GM19467 (cell line): ENCODE data around the gene ZBTB7C.

ENCODE experiments used
- ATAC-seq: cut with Tn5 transposase; IDR thresholded peaks from one replicate; pipeline ENCODE4 v1.9.1; 2021; ENCODE audit warnings: mild to moderate bottlenecking, moderate library complexity; ENCODE audit not compliant: unreplicated experiment

Gene ZBTB7C

DNA sequence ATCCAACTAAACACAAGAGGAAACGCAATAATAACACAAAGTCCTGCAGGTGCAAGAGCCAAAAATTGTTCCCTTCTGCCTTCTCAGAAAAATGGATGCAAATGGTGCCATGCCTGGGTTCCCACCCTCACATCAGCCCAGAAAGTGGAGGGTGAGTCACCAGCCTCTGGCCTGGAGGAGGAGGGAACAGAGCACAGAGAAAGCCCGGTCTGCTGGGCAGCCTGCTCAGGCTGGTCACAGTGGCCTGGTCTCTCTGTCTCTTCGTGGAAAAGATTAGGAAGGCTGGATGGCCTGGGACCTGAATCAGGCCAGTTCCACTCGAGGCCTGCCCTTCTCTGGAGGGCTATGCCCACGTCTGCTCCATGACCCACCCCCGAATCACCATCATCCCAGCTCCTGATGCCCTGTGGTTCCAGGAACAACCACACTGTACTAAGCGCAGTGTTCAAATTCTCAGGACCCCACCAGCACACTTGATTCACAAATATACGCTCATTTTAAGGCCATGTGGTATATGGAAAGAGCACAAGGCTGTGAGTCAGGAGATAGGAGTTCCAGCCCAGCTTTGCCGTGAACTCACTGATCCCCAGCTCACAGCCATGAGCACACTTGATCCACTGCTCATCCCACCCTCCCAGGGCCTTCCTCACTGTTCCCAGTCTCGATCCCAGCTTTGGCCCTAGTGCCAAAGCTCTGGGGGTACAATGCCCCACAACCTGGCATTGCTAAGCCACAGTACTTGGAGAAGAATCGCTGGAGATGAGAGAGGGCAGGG is 82.1 kb downstream of the ZBTB7C start:
- ATAC-seq: no peak

GRCh38 chr18:48325115-48325665 is 84.0 kb downstream of the ZBTB7C start:
- no peak for ATAC-seq

- no peak for ATAC-seq
Measured at GRCh38 chr18:48324651-48325050, 84.5 kb downstream of the ZBTB7C start.

GRCh38 chr18:48323151-48323550 is 86.0 kb downstream of the ZBTB7C start:
- ATAC-seq: no peak

- ATAC-seq: no peak
Measured at GRCh38 chr18:48321536-48321935, 87.6 kb downstream of the ZBTB7C start.

- ATAC-seq: no peak
Measured at GRCh38 chr18:48321121-48321520, 88.1 kb downstream of the ZBTB7C start.

GRCh38 chr18:48320639-48320945 is 88.6 kb downstream of the ZBTB7C start:
- no peak for ATAC-seq

DNA sequence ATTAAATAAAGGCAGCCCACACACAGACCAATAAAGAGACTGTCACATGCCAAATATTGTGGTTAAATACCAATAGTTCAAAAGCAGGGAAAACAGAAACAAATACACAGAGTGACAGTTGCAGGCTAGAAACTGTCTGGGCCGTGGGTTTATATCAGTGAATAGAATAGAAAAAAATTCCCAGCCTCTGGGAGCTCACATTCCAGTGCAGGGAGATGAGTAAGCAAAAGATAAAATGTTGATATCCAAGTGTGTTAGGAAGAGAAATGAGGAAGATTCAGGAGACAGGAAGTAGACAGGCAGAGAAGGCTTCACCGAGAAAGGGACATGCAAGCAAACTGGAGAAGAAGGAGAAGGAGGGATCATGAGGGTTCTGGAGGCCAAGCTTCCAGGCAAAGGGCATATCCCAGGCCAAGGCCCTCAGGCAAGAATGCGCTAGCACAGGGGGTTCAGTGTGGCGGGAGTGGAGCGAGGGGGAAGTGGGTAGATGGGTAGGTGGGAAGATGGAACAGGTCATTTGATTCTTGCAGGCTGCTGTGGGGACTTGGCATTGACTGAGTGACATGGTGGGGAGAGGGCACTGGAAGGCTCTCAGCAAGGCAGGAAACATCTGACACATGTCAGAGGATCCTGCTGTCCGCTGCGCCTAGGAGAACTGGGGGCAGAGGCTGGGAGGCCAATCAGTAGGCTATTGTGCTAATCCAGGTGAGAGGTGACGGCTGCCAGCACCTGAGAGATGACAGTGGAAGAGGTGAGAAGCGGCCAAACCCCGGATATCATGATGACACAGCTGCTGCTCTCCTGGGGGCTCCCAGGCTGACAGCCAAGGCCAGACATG is 89.2 kb downstream of the ZBTB7C start:
- no peak for ATAC-seq

- no peak for ATAC-seq
Measured at GRCh38 chr18:48318436-48318835, 90.7 kb downstream of the ZBTB7C start.

GRCh38 chr18:48317781-48318381 is 91.3 kb downstream of the ZBTB7C start:
- no peak for ATAC-seq

- no peak for ATAC-seq
Measured at GRCh38 chr18:48316177-48316576, 93.0 kb downstream of the ZBTB7C start.

- ATAC-seq: no peak
Measured at GRCh38 chr18:48314690-48315089, 94.5 kb downstream of the ZBTB7C start.

GRCh38 chr18:48313792-48314191 is 95.4 kb downstream of the ZBTB7C start:
- ATAC-seq: no peak

DNA sequence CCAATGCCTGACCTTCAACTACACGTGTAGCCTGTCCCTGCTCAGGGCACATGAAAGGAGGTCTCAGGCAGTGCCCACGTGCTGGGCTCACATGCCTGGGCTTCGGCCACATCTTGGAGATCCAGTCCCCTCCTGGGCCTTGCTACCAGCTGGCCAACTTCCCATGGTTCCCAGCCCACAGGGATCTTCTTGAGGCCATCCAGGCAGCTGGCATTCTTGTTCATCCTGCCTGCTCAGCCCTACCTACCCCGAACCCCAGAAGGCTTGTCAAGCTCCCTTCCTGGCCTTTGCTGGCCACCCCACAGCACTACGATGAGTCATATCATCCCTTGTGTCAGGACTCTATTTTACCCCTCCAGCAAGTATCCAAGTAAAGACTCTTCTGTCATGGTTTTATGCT is 97.1 kb downstream of the ZBTB7C start:
- ATAC-seq: no peak

DNA sequence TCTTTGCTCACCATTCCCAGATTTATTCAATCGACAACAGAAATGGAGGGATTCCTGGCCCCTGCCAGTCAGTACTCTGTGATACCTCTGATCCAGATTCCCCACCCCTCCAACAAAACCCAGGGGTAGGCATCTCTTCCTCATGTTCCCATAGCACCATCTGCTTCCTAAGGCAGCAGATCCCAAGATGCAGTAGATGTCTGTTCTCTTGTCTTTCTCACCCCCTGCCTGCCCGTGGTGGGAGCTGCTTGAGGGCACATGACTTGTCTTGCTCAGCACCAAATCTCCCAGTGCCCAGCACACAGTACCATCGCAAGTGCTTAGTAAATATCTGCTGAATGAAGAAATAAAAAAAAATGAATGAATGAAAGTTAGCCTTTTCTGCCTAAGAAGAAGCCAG is 98.2 kb downstream of the ZBTB7C start:
- no peak for ATAC-seq

DNA sequence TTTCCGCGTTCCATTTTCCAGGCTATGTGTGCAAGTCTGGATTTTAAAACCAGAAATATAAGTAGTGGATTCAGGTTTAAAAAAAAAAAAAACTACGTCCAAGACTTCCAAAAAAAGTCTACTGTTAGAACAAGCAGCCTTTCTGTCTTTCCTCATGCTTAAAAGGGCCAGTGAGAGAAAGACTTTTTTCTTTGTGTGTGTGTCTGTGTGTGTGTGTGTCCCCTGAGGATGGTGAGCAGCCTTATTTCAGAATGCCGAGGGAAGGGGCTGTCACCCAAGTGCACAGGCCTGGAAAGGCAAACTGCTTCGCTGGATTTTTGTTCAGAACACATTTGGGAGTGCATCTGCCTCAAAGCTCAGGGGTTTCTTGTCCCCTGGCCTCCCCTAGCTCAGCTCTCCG is 98.8 kb downstream of the ZBTB7C start:
- no peak for ATAC-seq

- no peak for ATAC-seq
Measured at GRCh38 chr18:48308755-48309575, 100.2 kb downstream of the ZBTB7C start.

- no peak for ATAC-seq
Measured at GRCh38 chr18:48308027-48308635, 101.1 kb downstream of the ZBTB7C start.

GRCh38 chr18:48306838-48307237 is 102.3 kb downstream of the ZBTB7C start:
- ATAC-seq: no peak

DNA sequence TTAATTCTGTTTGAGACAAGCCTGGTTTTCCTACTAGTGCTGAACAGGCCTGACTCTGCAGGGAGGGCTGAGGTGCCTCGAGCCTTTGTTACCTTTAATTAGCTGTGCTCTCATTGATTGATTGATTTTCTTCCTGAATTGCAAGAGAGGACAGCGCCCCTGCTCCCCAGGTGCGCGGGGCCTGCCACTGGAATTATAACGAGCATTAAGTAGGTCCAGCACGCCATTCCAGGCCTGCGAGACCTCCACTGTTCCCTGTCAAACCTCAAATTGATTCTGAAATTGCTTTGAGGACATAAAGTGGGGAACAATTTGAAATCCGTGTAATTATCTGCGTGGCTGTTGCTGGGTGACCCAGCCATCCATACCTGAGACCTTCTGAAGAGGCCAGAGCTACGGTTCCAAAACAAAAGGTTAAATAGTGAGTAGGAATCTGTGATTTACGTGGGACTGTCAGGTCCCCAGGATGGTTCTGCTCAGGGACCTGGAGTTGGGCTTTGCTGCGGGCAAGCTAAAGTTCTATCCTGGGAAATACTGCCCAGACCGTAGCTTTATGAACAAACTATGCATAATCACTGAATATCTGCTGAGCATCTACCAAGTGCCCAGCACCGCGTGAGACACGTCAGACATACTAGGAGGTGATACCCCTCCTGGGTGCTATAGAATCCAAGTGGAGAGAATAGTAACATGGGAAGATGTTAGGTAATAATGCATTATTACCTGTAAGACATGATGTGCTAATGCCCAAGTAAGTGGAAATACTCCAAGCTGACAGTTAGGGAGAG is 104.1 kb downstream of the ZBTB7C start:
- no peak for ATAC-seq
